ENCODE measurements around the gene MRPL23. TPM values are rescaled to one million over a fixed set of nuclear protein-coding genes. Genes with fewer than 3 reads are reported as not detected.

Gene MRPL23
- total RNA-seq, 1 experiment from 2014 or later, result 206 TPM

GRCh38 chr11:1953489-1954266, 6.5 kb downstream of the MRPL23 start:
- DNase-seq (ENCODE audit: low read depth), result no peak

DNA sequence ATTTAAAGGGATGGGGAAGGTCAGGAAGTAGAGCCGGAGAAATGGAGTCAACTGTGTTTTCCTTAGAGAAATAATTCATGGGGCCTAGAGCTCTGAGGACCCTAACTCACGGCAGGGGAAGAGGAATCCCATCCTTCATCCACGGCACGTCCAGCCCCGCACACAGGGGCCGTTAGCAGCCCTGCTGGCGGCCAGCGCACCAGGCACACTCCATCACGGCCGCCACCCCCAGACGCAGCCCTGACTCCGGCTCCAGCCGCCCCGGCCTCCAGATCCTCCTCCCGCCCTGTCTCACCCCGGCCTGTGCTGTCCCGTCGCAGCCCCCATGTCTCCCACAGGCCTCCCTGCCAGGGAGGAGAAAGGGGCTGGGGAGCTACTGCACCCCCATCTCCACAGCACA, 11.2 kb downstream of the MRPL23 start:
- DNase-seq (ENCODE audit: low read depth), result no peak

GRCh38 chr11:1959786-1960185, 12.7 kb downstream of the MRPL23 start:
- DNase-seq (ENCODE audit: low read depth), result no peak

- DNase-seq (ENCODE audit: low read depth), result no peak
These were observed 16.7 kb downstream of the MRPL23 start for GRCh38 chr11:1963864-1964263.

GRCh38 chr11:1964348-1964747, 17.2 kb downstream of the MRPL23 start:
- no peak for DNase-seq (ENCODE audit: low read depth)

DNA sequence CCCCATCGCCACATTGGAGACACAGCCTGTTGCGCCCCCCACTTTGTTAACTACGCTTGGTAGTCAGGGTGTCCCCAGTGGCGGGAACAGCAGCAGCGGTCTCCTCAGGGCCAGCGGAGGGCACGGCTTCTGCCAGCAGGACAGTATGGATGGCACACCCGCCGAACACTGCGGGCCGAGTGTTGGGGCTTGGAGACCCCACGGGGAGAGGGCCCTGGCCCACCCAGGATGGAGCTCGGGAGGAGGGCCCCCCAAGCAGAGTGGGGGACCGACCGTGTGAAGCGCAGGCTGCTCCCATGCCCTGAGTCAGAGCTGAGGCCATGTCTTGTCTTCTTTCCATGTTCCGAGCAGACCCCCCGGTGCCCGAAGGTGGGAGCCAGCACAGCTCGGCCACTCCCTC, 17.8 kb downstream of the MRPL23 start:
- DNase-seq (ENCODE audit: low read depth), result no peak

DNA sequence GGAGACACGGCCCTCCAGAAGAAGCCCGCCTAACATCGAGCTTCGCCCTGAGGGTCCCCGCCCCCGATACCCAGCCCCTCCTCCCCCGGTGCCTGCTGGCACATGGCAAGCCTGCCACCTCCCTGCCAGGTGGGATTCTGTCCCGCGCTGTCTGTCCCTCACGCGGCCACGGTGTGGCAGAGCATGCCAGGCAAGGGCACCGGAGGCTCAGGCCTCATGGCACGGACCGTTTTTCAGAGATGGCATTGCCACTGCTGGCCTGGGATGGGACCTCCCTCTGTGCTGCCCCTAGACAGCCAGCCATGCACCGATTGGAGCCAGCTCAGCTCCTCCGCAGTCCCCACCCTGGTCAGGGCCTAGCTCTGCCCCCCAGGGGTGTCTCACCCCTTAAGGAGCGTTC, 19.4 kb downstream of the MRPL23 start:
- no peak for DNase-seq (ENCODE audit: low read depth)

DNA sequence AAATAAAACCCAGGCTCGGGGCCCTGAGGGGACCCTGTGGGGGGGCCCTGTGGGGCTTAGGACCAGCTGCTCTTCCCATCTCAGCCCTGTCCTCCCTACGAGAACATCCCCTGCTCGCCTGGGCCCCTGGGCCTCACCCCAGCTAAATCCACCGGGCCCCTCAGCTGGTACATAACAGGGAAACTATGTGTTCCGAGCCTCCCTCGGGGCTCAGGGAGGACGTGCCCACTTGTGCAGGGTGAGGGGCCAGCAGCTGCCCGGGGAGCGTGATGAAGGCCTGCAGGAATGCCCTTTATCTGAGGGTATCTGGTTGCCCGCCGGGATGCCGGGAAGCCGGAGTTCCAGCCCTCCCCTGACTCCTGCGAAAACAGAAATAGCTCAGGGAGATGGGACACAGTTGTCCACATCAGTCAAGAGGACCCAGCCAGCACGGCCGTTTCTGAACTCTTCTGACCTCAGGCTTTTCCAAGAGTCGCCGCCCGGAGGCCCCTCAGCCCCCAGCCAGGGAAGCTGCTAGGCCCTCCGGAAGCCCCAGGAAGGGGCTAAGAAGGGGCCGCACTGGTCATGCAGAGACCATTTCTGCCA, 20.6 kb downstream of the MRPL23 start:
- DNase-seq (ENCODE audit: low read depth), result no peak

- no peak for DNase-seq (ENCODE audit: low read depth)
These were observed 21.4 kb downstream of the MRPL23 start for GRCh38 chr11:1968454-1969002.

GRCh38 chr11:1969035-1969434, 21.9 kb downstream of the MRPL23 start:
- DNase-seq (ENCODE audit: low read depth), result no peak

DNA sequence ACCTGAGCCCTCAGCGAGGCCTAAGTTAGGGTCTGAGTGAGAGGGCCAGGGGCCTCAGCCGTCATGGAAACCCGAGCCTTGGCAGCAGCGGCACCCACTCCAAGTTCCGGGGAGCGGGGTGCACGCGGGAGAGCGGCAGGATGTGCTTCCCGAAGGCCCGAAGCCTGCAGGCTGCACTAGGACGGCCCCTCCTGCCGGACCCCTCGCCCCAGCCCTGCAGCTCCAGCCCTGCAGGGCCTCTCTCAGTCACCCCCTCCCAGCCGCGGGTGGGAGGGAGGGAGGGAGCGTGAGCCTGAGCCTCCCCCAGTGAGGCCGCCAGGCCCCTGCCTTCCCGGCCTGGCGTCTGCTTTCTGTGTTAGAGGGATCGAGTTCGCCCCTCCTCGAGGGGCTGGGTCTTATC, 22.6 kb downstream of the MRPL23 start:
- DNase-seq (ENCODE audit: low read depth), result no peak

GRCh38 chr11:1970956-1971355, 23.8 kb downstream of the MRPL23 start:
- no peak for DNase-seq (ENCODE audit: low read depth)

- no peak for DNase-seq (ENCODE audit: low read depth)
These were observed 28.1 kb downstream of the MRPL23 start for GRCh38 chr11:1975185-1975584.

DNA sequence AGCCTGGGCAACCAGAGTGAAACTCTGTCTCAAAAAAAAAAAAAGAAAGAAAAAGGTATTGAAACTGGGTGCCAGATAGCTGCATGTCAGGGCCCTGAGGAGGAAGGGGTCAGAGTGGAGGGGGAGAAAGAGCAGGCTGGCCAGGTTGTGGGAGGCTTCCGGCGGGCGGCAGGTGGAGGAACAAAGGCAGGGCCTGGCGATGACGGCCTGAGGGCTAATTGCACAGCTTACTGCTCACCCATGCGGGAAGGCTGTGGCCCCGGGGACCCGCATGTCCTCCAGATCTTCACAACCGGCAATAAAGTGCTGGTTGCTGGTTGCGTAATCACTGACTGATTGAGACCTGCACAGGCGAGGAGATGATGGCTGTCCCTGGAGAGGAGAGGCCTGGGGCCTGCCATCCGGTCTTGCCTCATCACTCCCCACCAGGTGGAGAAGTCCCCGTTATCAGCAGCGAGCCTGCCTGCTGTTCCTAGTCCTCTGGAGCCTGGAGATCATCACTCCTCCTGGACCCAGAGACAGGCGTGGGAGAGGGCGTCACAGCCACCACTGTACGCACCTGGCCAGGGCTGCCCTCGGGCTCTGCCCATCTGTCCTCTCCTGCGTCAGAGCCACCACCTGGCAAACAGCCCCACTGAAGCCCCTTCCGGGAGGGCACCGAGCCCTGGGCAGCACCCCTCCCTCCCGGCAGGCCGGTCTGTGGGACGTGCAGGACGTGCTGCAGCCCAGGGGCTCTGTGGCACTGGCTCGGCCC, 31.8 kb downstream of the MRPL23 start:
- DNase-seq (ENCODE audit: low read depth), result no peak

DNA sequence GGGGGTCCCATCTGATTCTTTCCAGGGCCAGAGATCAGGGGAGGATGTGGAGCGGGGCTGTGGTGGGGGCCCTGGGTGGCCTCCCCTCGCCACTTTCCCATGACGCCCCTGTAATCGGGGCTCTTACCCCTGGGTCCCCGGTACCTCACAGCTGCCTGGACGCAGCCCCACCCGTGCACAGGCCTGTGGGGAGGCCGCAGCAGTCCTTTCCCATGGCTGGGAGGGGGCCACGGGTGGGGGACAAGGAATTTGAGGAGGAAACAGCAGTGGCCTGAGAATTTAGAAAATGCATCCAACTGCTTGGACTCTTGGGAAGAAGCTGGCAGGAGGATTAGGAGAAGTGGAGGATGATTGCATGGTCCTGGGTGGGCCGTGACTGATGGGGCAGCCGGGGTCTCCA, 32.5 kb downstream of the MRPL23 start:
- DNase-seq (ENCODE audit: low read depth), result no peak

GRCh38 chr11:1982873-1983600, 35.9 kb downstream of the MRPL23 start:
- no peak for DNase-seq (ENCODE audit: low read depth)

DNA sequence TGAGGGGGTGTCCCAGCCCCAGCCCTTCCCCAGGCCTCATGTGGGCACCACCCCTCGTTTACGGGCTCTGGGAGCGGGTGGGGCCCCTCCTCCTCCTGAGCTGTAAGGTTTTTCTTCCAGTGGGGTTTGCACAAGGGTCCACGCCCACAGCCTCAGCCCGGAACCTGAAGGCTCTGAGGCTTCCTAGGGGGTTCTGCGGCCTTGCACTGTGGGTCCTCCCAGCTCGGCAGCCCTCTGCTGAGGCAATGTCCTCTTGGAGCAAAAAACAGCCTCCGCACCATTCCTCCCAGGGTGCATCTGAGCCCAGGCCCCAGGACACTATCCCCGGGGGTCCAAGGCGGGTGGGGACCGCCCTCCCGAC, 36.4 kb downstream of the MRPL23 start:
- DNase-seq (ENCODE audit: low read depth), result no peak

GRCh38 chr11:1987024-1987423, 39.9 kb downstream of the MRPL23 start:
- no peak for DNase-seq (ENCODE audit: low read depth)

DNA sequence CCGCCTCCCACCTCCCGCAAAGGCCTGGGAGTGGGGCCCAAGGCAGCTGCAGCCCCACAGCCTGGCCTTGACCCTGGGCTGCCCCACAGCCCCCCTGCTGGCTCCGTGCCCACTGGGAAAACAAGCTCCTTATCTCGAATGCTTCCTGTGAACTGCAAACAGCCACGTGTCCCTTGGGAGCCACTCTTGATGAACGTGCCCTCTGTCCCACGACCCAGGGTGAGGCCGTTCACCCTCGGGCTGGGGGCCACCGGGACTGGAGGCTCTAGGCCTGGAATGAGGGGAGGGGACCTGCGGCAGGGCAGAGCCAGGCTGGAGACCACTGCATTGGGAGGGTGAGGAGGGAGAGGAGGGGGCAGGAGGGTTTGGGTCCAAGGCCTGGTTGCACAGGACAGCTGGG, 41.0 kb downstream of the MRPL23 start:
- no peak for DNase-seq (ENCODE audit: low read depth)

GRCh38 chr11:1988667-1989317, 41.7 kb downstream of the MRPL23 start:
- no peak for DNase-seq (ENCODE audit: low read depth)

GRCh38 chr11:1989953-1990352, 42.8 kb downstream of the MRPL23 start:
- DNase-seq (ENCODE audit: low read depth), result no peak
